ENCODE data around the gene RNF208.

GRCh38 chr9:137216188-137216965 is 5.7 kb downstream of the RNF208 start:
- TF ChIP-seq CTCF (IDR thresholded peaks at IDR 0.05; ENCODE audit: low read length) (no peak), EZH2 (IDR thresholded peaks at IDR 0.05; ENCODE audit: borderline replicate concordance, low read length) (no peak)
